NCI-H2196 treated with DMSO at 0.1 percent for 48 hours (cell line): ENCODE data around the gene SORCS2.

Source experiments
- DNase-seq: peaks from one replicate; lab custom pipeline; 2025; ENCODE audit not compliant: unreplicated experiment; lab: John Stamatoyannopoulos, UW

SORCS2 gene

DNA sequence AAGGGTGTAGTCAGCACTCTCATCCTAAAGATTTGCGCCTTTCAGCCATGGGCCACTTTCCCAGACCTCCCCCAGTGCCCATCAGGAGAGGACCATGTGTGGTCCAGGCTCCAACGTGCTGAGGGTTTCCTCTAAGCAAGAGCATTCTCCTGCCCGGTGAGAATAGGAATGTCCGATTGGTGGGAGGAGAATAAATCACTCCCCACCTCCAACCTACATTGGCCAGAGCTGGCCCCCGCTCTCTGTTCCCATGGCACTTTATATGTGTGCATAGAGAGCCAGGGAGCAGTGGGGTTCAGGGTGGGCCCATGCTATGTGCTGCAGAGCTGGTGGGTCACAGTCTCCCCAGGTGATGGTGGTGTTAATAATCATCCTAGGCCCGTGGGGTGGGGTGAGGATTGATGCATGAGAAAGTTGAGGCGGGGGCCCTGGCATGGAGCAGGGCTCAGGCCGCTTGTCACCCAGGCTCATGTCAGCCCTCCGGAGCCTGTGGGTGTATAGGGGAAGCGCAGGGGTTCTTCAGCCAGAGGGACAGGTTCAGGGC lies 6.8 kb upstream of the SORCS2 start:
- DNase-seq: no peak

DNA sequence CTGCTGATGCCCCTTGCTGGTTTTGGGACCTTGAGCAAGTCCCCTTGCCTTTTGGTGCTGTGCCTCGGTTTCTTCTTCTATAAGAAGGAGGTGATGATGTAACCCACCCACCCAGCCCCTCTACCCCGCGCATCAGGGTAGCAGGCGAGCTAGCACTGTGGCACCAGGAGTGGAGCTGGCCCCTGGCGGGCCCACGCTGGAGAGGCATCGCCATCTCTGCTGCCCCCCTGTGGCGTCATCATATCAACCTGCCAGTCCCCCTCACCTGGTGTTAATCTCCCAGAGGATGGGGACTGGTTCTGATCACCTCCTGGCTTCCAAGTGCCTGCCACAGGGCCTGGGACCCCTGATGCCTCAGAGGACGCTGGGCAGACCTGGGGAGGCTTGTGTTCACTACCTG lies 6.3 kb upstream of the SORCS2 start:
- no peak for DNase-seq

DNA sequence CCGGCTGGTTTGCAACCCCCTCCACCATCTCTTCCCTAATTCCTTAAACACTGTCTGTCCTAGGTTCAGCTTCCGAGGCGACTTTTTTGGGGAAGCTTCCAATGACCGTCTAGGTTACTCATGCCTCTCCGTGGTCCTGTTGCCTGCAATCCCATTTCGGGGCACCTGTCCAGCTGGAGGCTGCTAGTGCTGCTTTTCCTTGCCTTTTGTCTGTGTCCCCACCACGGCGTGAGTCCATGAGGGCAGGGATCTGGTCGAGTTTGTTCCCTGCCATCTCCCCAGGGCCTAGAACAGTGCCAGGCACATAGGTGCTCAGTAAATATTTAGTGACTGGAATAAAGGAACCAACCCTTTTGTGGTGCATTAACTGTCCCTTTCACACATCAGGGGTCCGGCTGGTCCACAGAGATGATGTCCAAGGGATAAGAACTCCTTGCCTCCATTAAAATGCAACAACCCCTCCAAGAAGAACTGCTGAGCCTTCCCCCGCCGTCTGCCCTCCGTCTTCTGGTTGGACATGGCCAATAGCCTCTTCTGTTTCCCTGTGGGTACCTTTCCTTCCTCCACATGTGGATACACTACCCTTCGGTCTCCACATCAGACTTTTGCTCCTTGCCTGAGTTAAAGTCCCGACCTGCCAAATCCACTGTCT lies 5.7 kb upstream of the SORCS2 start:
- no peak for DNase-seq

DNA sequence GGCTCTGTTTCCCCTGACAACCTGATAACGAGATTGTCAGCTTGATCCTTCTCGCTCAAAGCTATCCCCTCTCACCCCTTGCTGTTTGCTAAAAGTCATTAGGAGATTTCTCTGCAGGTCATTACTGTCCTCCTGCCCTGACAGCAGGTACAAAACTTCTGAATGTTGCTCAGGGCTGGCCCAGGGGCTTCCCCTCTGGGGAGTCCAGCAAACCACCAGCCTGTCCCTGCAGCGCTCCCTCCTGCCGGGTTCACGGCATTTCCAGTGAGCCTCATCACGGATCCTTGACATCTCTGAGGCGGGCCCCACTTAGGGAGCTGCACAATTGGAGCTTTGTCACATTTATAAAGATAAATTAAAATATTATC lies 5.2 kb upstream of the SORCS2 start:
- DNase-seq: no peak

DNA sequence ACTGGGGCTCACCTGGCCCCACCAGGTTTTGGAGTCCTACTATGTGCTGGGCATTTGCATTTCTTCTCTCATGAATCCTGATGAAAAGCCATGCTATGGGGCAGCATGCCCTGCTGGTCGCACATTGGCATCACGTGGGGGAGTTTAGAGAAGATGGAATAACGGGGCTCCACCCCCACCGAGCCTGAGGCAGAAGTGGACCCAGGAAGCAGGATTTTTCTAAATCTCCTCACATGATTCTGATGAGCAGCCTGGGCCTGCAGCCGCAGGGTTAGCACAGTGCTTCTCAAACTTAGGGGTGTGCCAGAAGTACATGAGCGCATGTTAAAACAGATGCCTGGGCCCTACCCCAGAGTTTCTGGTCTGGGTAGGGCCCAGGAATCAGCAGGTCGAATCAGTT lies 4.6 kb upstream of the SORCS2 start:
- no peak for DNase-seq

DNA sequence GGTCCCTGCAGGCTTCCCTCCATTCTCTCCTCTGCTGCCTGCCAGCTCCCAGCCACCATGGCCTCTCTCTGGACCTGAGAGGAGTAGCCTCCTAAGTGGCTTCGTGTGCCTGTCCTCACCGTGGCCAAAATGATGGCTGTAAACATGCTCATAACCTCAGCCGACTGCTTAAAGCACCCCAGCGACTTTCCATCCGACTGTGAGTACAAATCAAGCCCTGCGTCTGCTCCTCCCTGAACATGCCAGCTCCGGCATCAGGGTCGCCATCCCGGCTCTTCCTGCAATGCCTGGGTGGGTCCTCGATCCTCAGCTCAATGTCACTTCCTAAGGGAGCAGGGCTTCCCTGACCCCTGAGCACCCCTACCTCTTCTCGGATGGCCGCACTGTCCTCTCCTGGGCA lies 3.3 kb upstream of the SORCS2 start:
- no peak for DNase-seq

DNA sequence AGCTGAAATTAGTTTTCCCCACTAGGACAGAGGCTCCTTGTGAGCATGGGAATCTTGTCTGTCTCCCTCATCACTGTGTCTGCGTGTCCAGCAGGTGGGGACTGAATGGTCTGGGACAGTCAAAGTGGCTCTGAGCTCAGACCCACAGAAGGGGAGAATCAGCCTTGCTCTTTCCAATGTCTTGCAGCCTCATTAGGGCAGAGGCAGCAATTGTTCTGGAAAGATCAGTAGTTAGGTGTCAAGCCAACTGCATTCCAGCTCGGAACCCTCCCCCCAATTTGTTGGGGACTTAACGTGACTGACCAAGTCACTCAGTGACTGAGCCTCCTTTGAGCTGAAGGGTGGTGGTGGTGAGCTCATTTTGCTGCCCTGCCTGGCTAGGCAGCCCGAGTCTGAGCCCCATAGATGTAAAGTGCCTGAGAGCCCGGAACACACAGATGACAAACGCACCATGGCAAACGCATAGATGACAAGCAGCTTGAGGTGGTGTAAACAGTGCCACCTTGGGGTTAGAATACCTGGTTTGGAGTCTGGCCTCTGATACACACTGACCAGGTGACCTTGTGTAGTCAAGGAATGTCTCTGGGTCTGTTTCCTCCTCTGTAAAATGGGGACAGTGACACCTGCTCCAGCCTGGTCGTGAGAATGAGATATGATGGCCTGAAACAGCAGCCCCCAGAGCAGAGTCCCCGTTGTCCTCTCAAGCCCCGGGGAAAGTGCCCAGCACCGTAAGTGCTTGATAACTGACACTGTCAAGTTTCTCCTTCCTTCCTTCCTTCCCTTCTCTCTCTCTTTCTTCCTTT lies 2.7 kb upstream of the SORCS2 start:
- DNase-seq: no peak

DNA sequence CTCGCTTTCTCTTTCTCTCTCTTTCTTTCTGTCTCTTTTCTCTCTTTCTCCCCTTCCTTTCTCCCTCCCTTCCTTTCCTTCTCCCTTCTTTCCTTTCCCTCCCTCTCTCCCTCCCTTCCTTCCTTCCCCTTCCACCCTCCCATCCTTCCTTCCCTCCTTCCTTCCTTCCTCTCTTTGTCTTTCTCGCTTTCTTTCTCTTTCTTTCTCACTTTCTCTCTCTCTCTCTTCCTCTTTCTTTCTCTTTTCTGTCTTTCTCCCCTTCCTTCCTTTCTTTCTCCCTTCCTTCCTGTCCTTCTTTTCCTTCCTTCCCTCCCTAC lies 2.1 kb upstream of the SORCS2 start:
- DNase-seq: no peak

DNA sequence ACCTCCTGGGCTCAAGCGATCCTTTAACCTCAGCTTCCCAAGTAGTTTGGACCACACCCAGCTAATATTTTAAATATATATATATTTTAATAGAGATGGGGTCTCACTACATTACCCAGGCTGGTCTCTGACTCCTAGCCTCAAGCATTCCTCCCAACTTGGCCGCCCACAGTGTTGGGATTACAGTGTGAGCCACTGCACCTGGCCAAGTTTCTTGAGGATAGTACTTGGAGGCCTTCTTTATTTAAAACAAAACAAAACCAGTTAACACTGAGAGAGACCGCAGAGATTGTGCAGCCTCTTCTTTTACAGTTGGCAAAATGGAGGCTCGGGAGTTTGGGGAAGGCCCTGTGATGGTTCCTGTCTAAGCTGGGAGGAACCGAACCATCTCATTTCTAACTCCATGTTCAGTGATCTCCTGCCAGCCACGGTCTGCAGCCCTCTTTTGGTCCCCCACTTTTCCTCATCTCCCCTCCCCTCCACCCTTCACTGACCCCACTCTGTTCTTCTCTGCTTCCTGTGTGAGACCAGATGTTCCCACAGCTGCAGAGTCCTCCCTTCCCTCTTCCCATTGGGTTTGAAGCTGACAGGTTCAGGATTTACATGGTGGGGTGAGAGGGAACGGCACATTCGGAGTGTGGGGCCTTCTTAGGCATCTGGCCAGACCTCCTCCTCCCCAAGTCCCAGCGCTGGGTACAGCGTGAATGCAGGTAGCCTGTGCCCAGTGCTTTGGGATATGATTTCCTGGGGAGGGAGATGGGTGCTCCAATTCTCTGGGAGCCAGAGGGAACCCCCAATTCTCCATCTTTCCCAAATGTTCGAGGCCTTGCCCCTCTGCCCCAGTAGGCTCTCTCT lies 1.4 kb upstream of the SORCS2 start:
- no peak for DNase-seq

DNA sequence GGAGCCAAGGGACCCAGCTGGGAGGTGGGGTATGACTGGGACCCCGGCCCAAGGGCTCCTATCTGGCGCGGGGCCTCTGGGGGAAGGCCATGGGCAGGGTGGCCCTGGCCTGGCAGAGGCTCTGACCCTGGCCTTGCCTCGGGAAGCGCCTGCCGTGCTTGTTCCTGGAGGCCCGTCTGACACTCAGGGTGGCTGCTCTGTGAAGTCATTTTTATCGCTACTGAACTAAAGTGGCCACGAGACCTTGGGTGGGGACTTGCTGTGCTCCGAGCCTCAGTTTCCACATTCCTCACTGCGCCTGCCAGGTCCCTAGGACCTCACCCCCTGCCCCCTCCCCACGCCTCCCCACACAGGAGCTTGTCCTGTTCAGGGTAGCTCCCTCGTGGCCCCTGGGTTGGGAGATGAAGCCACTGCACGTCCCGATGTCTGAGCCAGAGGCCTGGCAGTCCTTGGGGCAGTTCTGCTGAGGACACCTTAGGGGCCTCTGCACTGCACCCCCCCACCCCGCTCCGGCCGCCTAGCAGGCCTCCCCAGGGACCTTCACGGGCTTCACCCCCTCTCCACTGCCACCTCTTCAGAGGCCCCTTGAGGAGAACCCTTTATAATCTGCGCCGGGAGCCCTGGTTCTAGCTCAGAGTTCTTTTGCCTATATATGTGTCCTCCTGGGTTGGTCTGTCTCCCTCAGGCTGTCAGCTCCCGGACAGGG lies 639 bp upstream of the SORCS2 start:
- no peak for DNase-seq

DNA sequence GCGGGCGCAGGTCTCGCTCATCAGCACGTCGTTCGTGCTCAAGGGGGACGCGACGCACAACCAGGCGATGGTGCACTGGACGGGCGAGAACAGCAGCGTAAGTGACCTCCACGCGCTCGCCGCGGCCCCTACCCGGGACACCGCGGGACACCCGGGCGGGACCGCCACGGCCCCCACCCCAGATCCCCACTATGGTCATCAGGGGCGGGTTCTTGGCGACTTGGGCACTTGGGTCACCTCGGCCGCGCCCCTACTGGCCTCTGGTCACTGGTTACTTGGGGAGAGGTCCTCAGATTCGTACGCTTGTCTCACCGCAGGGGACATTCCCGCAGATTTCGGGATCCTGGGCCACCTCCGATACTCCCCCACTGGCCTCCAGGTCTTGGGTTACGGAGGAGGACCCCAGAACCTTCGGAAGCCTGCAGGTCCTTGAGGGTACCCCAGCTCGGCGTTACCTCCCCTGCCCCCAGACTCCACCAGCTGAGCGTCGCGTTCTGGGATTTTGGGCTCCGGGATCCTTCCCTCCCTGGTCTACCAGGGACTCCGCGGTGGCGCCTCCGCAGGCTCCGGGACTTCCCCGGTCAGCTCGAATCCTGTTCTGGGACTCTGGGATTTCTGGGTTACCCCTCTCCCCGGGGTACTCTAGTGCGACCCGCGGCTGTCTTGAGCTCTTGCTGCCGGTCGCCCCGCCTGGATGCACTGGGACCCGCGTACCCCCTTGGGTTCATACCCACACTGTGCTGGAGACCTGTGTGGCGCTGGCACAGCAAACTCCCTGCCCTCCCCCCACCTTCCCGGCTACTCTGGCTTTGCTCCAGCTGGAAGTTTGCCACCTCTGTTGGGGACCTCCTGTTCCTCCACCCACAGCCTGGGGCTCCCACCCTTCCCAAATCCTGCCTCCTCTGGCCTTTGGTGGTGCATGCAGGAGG lies 956 bp downstream of the SORCS2 start:
- no peak for DNase-seq

DNA sequence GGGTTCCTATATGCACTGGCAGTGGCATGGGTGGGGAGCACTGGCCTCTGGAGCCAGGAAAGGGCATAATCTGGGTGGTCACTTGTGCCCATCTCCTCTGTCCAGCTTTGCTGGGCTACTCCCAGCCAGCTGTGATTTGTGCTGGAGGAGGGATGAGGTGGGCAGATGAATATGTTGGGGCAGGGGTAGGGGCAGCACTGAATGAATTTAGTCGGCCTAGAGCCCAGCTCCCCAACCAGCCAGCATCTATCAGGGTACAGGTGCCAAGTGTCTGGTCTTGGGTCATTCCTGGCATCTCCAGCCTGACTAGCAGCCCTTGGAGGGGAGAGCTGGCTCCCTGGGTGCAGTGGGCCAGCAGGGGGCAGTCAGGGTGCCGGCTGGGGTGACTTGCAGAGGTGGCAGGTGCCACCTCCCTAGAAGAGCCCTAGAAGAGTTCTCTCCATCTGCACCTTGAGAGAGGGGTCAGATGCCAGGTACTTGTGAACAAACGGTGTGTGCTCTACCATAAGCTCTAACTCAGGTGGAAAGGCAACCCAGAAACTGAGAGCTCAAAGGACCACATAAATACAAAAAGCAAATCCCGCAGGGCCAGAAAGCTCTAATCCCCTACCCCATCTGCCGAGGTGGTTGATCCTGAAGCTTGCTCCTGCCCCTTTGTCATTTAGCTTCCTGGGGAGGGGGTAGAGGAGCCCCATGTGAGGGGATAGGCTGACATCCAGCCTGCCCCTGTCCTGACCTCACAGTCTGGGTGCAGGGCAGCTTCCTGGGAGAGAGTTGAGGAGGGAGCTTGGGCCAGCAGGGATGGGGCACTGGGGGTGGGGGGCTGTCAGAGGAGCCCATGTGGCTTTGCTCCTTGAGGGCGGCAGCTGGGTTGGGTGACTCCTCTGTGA lies 2.2 kb downstream of the SORCS2 start:
- DNase-seq: no peak

DNA sequence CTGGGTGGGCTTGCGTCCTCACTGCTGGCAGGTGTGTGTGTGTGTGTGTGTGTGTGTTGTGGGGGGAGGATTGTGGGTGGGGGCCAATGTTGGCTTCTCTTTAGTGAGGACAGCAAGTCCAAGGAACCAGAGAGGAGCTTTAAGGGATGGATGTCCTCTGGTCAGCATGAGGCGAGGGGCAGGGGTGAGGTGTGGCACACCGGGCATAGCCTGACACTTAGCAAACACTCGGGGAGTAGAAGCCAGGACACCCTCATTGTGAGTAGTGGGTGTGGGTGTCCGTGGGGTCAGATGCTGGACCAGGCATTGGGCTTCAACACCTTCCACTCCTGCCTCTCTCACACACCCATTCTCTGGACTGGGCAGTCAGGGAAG lies 2.8 kb downstream of the SORCS2 start:
- DNase-seq: no peak

DNA sequence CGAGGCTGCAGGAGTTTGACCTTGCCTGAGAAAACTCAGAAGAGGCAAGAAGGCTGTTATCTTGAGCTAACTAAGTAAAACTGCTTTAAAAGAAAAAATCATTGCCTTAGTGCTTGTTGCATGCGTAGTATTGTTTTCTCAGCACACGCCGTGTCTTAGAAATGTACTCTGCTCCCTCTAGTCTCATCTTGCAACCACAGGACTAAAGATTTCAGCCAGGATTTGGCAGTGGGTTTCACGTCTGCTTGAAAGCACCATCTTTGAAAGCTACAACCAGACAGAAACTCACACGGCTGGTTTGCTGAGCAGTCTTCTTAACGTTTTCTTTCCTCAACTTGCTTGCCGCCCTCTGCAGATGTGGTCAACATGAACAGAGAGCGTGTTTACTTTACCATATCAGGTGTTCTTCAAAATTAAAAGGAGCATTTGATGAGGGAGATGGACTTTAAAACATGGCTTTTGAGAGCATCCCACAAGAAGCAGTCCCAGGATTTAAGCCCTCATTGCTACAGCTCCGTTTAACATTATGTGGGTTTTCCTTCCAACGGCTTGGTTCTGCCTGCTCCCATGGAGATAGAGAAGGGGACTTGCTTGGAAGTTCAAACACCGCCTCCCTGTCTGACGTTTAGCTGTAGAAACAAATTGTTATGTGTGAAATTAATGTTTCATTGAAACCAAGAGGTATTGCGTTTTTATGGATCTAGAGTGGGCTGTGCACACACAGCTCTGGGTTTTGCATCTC lies 3.4 kb downstream of the SORCS2 start:
- DNase-seq: no peak

DNA sequence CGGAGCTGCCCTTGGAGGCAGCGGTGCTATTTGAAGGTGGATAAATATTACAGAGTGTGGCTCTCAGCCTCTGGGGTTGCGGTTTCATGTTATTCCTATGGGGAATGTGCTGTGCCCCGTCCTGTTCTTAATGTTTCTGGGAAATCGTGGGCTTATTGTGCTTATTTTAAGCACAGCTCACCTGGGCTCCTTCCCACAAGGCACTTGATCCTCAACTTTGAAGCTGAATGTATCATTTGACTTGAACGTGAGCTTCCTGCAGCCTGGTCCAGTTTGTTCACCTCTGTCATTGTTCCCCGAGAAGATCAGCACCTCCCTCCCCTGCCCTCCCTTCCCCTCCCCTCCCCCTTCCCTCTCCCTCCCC lies 3.9 kb downstream of the SORCS2 start:
- no peak for DNase-seq

DNA sequence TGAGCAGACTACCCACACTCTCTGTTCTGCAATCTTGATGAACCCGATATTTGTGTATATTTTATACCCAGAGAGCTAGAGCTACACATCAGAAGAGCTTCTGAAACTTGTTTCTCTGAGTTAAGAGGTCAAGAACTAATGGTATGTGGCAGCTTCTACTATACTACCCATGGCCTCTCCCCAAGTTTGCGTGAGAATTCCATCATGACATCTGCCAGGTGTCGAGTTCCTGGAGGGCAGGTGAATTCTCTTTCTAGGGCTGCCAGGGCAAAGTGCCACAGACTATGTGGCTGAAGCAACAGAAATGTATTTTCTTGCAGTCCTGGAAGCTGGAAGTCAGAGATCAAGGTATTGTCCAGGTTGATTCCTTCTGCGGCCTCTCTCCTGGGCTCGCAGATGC lies 4.4 kb downstream of the SORCS2 start:
- DNase-seq: no peak

DNA sequence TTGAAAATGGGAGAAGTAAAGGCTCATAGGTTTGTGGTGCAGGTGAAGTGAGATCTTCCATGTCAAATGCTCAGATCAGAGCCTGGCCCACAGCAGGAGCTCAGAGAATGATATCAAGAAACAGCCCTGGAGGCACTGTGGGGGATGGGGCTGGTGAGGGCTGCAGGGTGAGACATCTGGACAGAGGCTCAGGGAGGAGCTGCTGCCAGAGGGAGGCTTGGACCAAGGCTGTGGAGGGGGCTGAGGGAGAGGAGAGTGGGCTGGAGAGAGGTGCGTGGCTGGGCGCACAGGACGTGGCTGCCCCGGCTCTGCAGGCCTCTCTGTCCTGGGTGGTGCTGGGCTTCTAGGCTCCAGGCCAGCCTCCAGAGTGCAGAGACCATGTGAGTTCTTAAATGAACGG lies 5.6 kb downstream of the SORCS2 start:
- no peak for DNase-seq

DNA sequence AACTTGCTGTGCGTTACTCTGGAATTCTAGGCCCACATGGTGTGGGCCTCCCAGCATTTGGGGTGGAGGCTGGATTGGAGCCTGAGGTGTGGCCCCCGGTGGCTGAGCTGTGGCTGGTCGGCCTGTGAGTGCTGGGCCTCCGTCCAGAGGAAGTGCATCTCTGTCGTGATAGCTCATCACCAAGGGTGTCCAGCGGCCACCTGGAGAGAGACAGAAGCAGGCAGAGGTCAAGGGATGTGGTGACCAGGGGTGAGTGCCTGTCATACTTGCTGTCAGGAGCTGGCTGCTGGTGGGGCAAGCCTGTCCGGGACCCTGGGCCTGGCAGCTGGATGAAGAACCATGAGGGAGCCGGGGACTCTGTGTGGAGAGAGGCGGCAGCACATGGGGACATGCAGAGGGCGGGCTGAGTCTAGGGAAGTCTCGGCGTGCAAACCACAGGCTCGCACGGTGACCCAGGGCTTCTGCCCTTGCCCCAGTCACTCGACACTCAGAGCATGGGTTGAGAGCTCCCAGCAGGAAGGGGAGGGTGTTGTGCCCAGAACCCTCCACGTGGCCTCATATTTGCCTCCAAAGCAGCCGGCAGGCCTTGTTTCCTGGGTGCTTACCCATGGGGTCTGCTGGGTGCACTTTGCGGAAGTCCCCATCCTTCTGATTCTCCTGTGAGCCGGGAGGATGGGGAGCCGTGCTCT lies 6.2 kb downstream of the SORCS2 start:
- DNase-seq: no peak
